ENCODE results near the gene ABCA1.
"Not testable (repeated sequence)": the region's sequence is repeated elsewhere in the genome, so short reads cannot be mapped to it uniquely, and the experiment has no call there.

GRCh38 chr9:104958006-104958405 is 30.1 kb upstream of the ABCA1 start:
- TF ChIP-seq POLR2A, CTCF (IDR thresholded peaks at IDR 0.05): not testable (repeated sequence)
